Measurements from ENCODE around the gene HNRNPA0. TPM values are rescaled to one million over a fixed set of nuclear protein-coding genes. Genes with fewer than 3 reads are reported as not detected.

The HNRNPA0 gene
- total and polyA plus RNA-seq, 2 of the 8 experiments (the other 6 are each of a cell fraction or from before 2014, with no cell fraction given): 22.0 to 71.3 TPM

DNA sequence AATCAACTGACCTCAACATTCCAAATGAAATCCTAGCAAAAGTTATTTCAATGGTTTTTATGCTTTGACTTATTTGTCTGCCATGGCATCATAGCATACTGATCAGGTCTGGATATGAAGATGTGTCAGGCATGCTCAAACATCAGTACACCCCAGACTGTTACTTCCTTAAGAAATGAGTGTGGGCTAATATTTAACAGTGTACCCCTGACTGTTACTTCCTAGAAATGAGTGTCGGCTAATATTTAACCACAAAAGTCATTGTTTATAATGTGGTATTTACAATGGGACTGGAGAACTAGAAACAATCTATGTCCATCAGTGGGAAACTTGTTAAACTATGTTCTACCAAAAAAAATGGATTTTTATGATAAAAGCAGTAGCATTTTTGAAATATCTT is 38.1 kb upstream of the HNRNPA0 start:
- no peak overlapping the region for H3K9ac ChIP-seq (replicated peaks in 1 of 4; ENCODE audit: extremely low read depth in 1 of 4, low read depth in 3 of 4, low read length in 3 of 4)
- H3K79me1 ChIP-seq (ENCODE audit: low read depth, low read length): no peaks in the 10 kb centered on the region
- H3K23ac ChIP-seq (ENCODE audit: insufficient read length): no peak overlapping the region
- POLR2A ChIA-PET (ENCODE audit: partially characterized antibody): no interaction called here
- no peak overlapping the region for H2AK5ac ChIP-seq (ENCODE audit: low read depth, low read length)
- H2BK120ac ChIP-seq (replicated peaks; ENCODE audit: low read depth, low read length): no peak overlapping the region
- H2BK12ac ChIP-seq (ENCODE audit: low read depth, low read length): no peak overlapping the region
- no peaks in the 10 kb centered on the region for H3K9me3 ChIP-seq (ENCODE audit: insufficient read depth in 2 of 2, low read depth in 1 of 2, low read length in 1 of 2)
- no peaks in the 10 kb centered on the region for H3K4me1 ChIP-seq (replicated peaks in 1 of 4; ENCODE audit: control insufficient read depth in 3 of 4, insufficient read depth in 4 of 4, low read length in 3 of 4)
- no peaks in the 10 kb centered on the region for H4K20me1 ChIP-seq (replicated peaks in 1 of 2; ENCODE audit: control insufficient read depth in 1 of 2, insufficient read depth in 2 of 2, low read length in 2 of 2)
- CTCF ChIA-PET (ENCODE audit: partially characterized antibody): interaction anchor here (0.6 to 1.2 kb wide), 3 partner anchors 14 to 132 kb away, joined by 3 to 5 read pairs (median 4); no protein-coding TSS in a partner anchor
- FAIRE-seq (no peak), DNase-seq (ENCODE audit: low read depth in 1 of 2, low spot score in 2 of 2) (no peak)
- peaks cover 0 to 1% (median 0%) of the 10 kb centered on the region in 4 experiments; a peak in 1 of 7 replicates for H3K27me3 ChIP-seq (replicated peaks in 1 of 4; ENCODE audit: control insufficient read depth in 3 of 4, extremely low read depth in 1 of 4, insufficient read depth in 3 of 4, low read length in 3 of 4)
- H2BK20ac ChIP-seq (ENCODE audit: low read length): no peak overlapping the region
- no peaks in the 10 kb centered on the region for H3K36me3 ChIP-seq (ENCODE audit: control insufficient read depth in 2 of 4, insufficient read depth in 4 of 4, low read length in 3 of 4)
- WGBS, 2 experiments (ENCODE audit: extremely low coverage in 1 of 2, insufficient coverage in 1 of 2, insufficient read length in 1 of 2, insufficient replicate concordance in 2 of 2, low coverage in 1 of 2, low lambda C conversion rate in 2 of 2, missing lambda C conversion rate in 1 of 2): 100% methylated on average over 1 of the region's 1 CpG; no CpG with 5 or more reads in 1 of the 2 experiments
- no peak overlapping the region for H3K4me3 ChIP-seq (ENCODE audit: extremely low read depth in 1 of 4, insufficient read depth in 2 of 4, low read depth in 3 of 4, low read length in 4 of 4)
- H4K8ac ChIP-seq (ENCODE audit: extremely low read depth, insufficient read depth, low read length): no peak overlapping the region
- H3K27ac ChIP-seq (ENCODE audit: low read depth, low read length): no peak overlapping the region
- H4K5ac ChIP-seq (ENCODE audit: insufficient read length, low read depth, low read length): no peak overlapping the region
- H3K79me2 ChIP-seq (ENCODE audit: control insufficient read depth in 1 of 2, insufficient read depth in 2 of 2, low read length in 2 of 2): no peaks in the 10 kb centered on the region
- H3K18ac ChIP-seq (ENCODE audit: extremely low read depth, low read length): no peak overlapping the region
- no peak overlapping the region for H2BK5ac ChIP-seq (ENCODE audit: low read depth, low read length)
- no peak overlapping the region for H3K56ac ChIP-seq (replicated peaks; ENCODE audit: insufficient read length, low read depth, low read length)
- no peak overlapping the region for H3K4ac ChIP-seq (replicated peaks; ENCODE audit: insufficient read length, low read depth, low read length)
- H2AFZ ChIP-seq (ENCODE audit: low read length): no peak overlapping the region
- H3K4me2 ChIP-seq (ENCODE audit: insufficient read depth in 1 of 2, low read depth in 2 of 2, low read length in 2 of 2): no peak overlapping the region
- H3K14ac ChIP-seq (ENCODE audit: insufficient read length): no peak overlapping the region
- no peak overlapping the region for H2BK15ac ChIP-seq (ENCODE audit: low read length)
- H3K23me2 ChIP-seq (ENCODE audit: low read depth, low read length): no peaks in the 10 kb centered on the region
- no peak overlapping the region for H4K91ac ChIP-seq (replicated peaks; ENCODE audit: insufficient read length, low read length)

Data from H1 (cell line).